ENCODE results near the gene GIMAP4. TPM values are rescaled to one million over a fixed set of nuclear protein-coding genes. Genes with fewer than 3 reads are reported as not detected.

The GIMAP4 gene
- total and polyA plus RNA-seq, 12 donors: 19.6 to 52.7 (median 34.2) TPM

- Histone ChIP-seq H3K4me1 (replicated peaks in 1 of 2) (no peaks in the 10 kb centered on the region), H3K4me3 (peak overlapping the region in 3 of 4 donors; percentile 42 to 53 (median 49)), H3K36me3 (replicated peaks in 1 of 2) (no peaks in the 10 kb centered on the region), H3K27me3 (no peaks in the 10 kb centered on the region), H3K27ac (peak overlapping the region in 4 of 5 donors; percentile 22 to 85 (median 55)), H3K9me3 (replicated peaks in 1 of 3) (no peaks in the 10 kb centered on the region)
- TF ChIP-seq POLR2A (IDR thresholded peaks at IDR 0.05) (no peak), CTCF (IDR thresholded peaks at IDR 0.05) (no peak)
- intact Hi-C loops (cut with DNase I): no loop called here
- DNase-seq: no peak
- 0 to 41% (median 29%) methylated on average over 2 to 3 of the region's 3 CpGs for WGBS, 4 donors
Observed at GRCh38 chr7:150567871-150568301, 696 bp downstream of the GIMAP4 start.

GRCh38 chr7:150568714-150569113, 1.5 kb downstream of the GIMAP4 start:
- intact Hi-C loops (cut with DNase I): no loop called here
- H3K27me3 ChIP-seq: no peaks in the 10 kb centered on the region
- no peaks in the 10 kb centered on the region for H3K36me3 ChIP-seq (replicated peaks in 1 of 2)
- TF ChIP-seq POLR2A (IDR thresholded peaks at IDR 0.05): no peak
- no peak for TF ChIP-seq CTCF (IDR thresholded peaks at IDR 0.05)
- H3K4me3 ChIP-seq: peak overlapping the region in 1 of 4 donors; percentile 53
- WGBS, 4 donors: 41 to 78% (median 71%) methylated on average over 2 of the region's 2 CpGs
- DNase-seq: no peak
- H3K27ac ChIP-seq: peak overlapping the region in 3 of 5 donors; percentile 16 to 51 (median 33)
- no peaks in the 10 kb centered on the region for H3K9me3 ChIP-seq (replicated peaks in 1 of 3)
- no peaks in the 10 kb centered on the region for H3K4me1 ChIP-seq (replicated peaks in 1 of 2)

GRCh38 chr7:150569245-150569955, 2.2 kb downstream of the GIMAP4 start:
- no peaks in the 10 kb centered on the region for H3K9me3 ChIP-seq (replicated peaks in 1 of 3)
- intact Hi-C loops (cut with DNase I): no loop called here
- no peak for TF ChIP-seq POLR2A (IDR thresholded peaks at IDR 0.05)
- 52 to 68% (median 56%) methylated on average over 7 of the region's 7 CpGs for WGBS, 4 donors
- no peak for DNase-seq
- peak overlapping the region in 1 of 4 donors; percentile 53 for H3K4me3 ChIP-seq
- H3K27ac ChIP-seq: peak overlapping the region in 4 of 5 donors; percentile 16 to 63 (median 42)
- H3K4me1 ChIP-seq (replicated peaks in 1 of 2): no peaks in the 10 kb centered on the region
- H3K36me3 ChIP-seq (replicated peaks in 1 of 2): no peaks in the 10 kb centered on the region
- H3K27me3 ChIP-seq: no peaks in the 10 kb centered on the region

- H3K9me3 ChIP-seq (replicated peaks in 1 of 3): no peaks in the 10 kb centered on the region
- no peaks in the 10 kb centered on the region for H3K27me3 ChIP-seq
- WGBS, 4 donors: 60 to 78% (median 67%) methylated on average over 5 of the region's 5 CpGs
- H3K4me1 ChIP-seq (replicated peaks in 1 of 2): no peaks in the 10 kb centered on the region
- DNase-seq: no peak
- H3K36me3 ChIP-seq (replicated peaks in 1 of 2): no peaks in the 10 kb centered on the region
- intact Hi-C loops (cut with DNase I): no loop called here
- H3K4me3 ChIP-seq: no peak overlapping the region
- no peak overlapping the region for H3K27ac ChIP-seq
- no peak for TF ChIP-seq CTCF (IDR thresholded peaks at IDR 0.05)
- TF ChIP-seq POLR2A (IDR thresholded peaks at IDR 0.05): no peak
Observed at GRCh38 chr7:150570556-150571465, 3.6 kb downstream of the GIMAP4 start.

All from adrenal gland (tissue), 12 donors.